Stimulated activated CD4-positive, alpha-beta T cell treated with anti-CD3 and anti-CD28 coated beads, Interleukin-1b, Interleukin-23, amount 100 ng/mL, for 4 hours (primary cell): ENCODE data around the gene UGT1A7.

Experiments
- DNase-seq, 2 donors: peaks; one replicate each; pipeline ENCODE4 v3.0.0-alpha.2; 2020; ENCODE audit warnings: low read depth in 2 of 2

The UGT1A7 gene

GRCh38 chr2:233798335-233799086 is 116.8 kb downstream of the UGT1A7 start:
- no peak for DNase-seq

- DNase-seq, result no peak
These were observed 117.5 kb downstream of the UGT1A7 start for GRCh38 chr2:233799087-233799665.

GRCh38 chr2:233799716-233800115 is 118.0 kb downstream of the UGT1A7 start:
- DNase-seq, result no peak

GRCh38 chr2:233800208-233800607 is 118.5 kb downstream of the UGT1A7 start:
- DNase-seq, result no peak

GRCh38 chr2:233801357-233802131 is 119.8 kb downstream of the UGT1A7 start:
- DNase-seq, result no peak

GRCh38 chr2:233802132-233802815 is 120.6 kb downstream of the UGT1A7 start:
- no peak for DNase-seq

- no peak for DNase-seq
These were observed 121.7 kb downstream of the UGT1A7 start for GRCh38 chr2:233803292-233803911.

GRCh38 chr2:233803994-233804393 is 122.3 kb downstream of the UGT1A7 start:
- DNase-seq, result no peak

- no peak for DNase-seq
These were observed 125.6 kb downstream of the UGT1A7 start for GRCh38 chr2:233807215-233807865.

GRCh38 chr2:233807966-233808935 is 126.5 kb downstream of the UGT1A7 start:
- DNase-seq, result no peak

- DNase-seq, result no peak
These were observed 128.7 kb downstream of the UGT1A7 start for GRCh38 chr2:233810385-233810784.

GRCh38 chr2:233811087-233811486 is 129.4 kb downstream of the UGT1A7 start:
- no peak for DNase-seq

GRCh38 chr2:233811732-233812131 is 130.0 kb downstream of the UGT1A7 start:
- no peak for DNase-seq

- no peak for DNase-seq
These were observed 131.7 kb downstream of the UGT1A7 start for GRCh38 chr2:233813236-233814055.

- DNase-seq, result no peak
These were observed 132.5 kb downstream of the UGT1A7 start for GRCh38 chr2:233814056-233814835.

- DNase-seq, result no peak
These were observed 134.2 kb downstream of the UGT1A7 start for GRCh38 chr2:233815861-233816260.

- DNase-seq, result no peak
These were observed 134.6 kb downstream of the UGT1A7 start for GRCh38 chr2:233816334-233816733.

- no peak for DNase-seq
These were observed 135.1 kb downstream of the UGT1A7 start for GRCh38 chr2:233816771-233817170.
